GM12878 (cell line): ENCODE results near the gene KCNA2. TPM values are rescaled to one million over a fixed set of nuclear protein-coding genes. Genes with fewer than 3 reads are reported as not detected.

Source experiments
- ATAC-seq: fragments of 200-7000 bp; cut with Tn5 transposase; 3 replicates; pipeline ENCODE4 v1.9.1; 2020; ENCODE audit warnings: mild to moderate bottlenecking, moderate library complexity
- BruUV-seq: library from RNA; stranded (reverse); fragments of 400-500 nt; replicated peaks from 2 replicates; lab custom pipeline; 2021; lab: Mats Ljungman, UMichigan
- CTCF ChIA-PET: fragments of 300-600 bp; sonication (Branson Sonifier 250); formaldehyde crosslinking; extraction: SDS; loops from one replicate; lab custom pipeline; 2021; ENCODE audit warnings: inconsistent platforms; lab: Yijun Ruan, JAX
- POLR2A ChIA-PET: fragments of 350-600 bp; formaldehyde crosslinking; extraction: SDS; loops from one replicate; lab custom pipeline; 2021; ENCODE audit warnings: inconsistent platforms; lab: Charles Lee
- RAD21 ChIA-PET: fragments of 300-600 bp; sonication (Branson Sonifier 250); formaldehyde crosslinking; loops from one replicate; lab custom pipeline; 2023; ENCODE audit warnings: antibody characterized with exemption; ENCODE audit not compliant: unreplicated experiment; lab: Charles Lee
- SMC1A ChIA-PET: fragments of 300-600 bp; sonication (Branson Sonifier 250); formaldehyde crosslinking; loops from one replicate; lab custom pipeline; 2023; ENCODE audit not compliant: unreplicated experiment, uncharacterized antibody; lab: Charles Lee
- DNase-seq: peaks from one replicate; pipeline ENCODE4 v3.0.0-alpha.2; 2011; ENCODE audit warnings: low read depth, low spot score
- FAIRE-seq: peaks from 3 replicates; lab custom pipeline; 2011; peaks lifted over from hg19 to GRCh38; lab: Jason Lieb, UNC
- H2AFZ ChIP-seq: 2 replicates; pipeline ENCODE4 v1.6.0; 2011; ENCODE audit warnings: low read depth, low read length, control low read depth; ENCODE audit not compliant: control insufficient read depth
- H3K27ac ChIP-seq: 2 replicates; pipeline ENCODE4 v1.5.1; 2011; ENCODE audit warnings: control low read depth; ENCODE audit not compliant: control insufficient read depth, insufficient read depth
- H3K27me3 ChIP-seq, 2 experiments: replicated peaks in 1 of 2; 2 replicates each; pipeline versions ENCODE4 v1.6.0 to v1.6.1; 2011; ENCODE audit warnings: low read length in 1 of 2; ENCODE audit not compliant: control insufficient read depth in 2 of 2, insufficient read depth in 2 of 2
- H3K36me3 ChIP-seq, 2 experiments: 2 replicates each; pipeline ENCODE4 v1.5.1; 2011; ENCODE audit warnings: low read length in 1 of 2; ENCODE audit not compliant: control insufficient read depth in 2 of 2, insufficient read depth in 2 of 2
- H3K4me1 ChIP-seq: 2 replicates; pipeline ENCODE4 v1.6.1; 2011; ENCODE audit warnings: mild to moderate bottlenecking, low read length, moderate library complexity, mixed read lengths; ENCODE audit not compliant: control insufficient read depth, insufficient read depth
- H3K4me2 ChIP-seq: 2 replicates; pipeline ENCODE4 v1.6.0; 2011; ENCODE audit warnings: control low read depth; ENCODE audit not compliant: control insufficient read depth, insufficient read depth
- H3K4me3 ChIP-seq: fragments of 200-600 bp; sonication (generic); 2 replicates; pipeline ENCODE4 v1.5.1; 2016
- H3K79me2 ChIP-seq: 2 replicates; pipeline ENCODE4 v1.6.0; 2011; ENCODE audit warnings: low read length; ENCODE audit not compliant: control insufficient read depth, insufficient read depth
- H3K9ac ChIP-seq: 2 replicates; pipeline ENCODE4 v1.8.0; 2011; ENCODE audit warnings: low read length, control low read depth, mixed read lengths; ENCODE audit not compliant: control insufficient read depth, insufficient read depth
- H3K9me3 ChIP-seq: replicated peaks from 3 replicates; pipeline ENCODE4 v1.5.1; 2011; ENCODE audit warnings: mild to moderate bottlenecking, low read length; ENCODE audit not compliant: control insufficient read depth, insufficient read depth
- H4K20me1 ChIP-seq: 2 replicates; pipeline ENCODE4 v1.6.0; 2011; ENCODE audit not compliant: control insufficient read depth, insufficient read depth
- IKZF1 ChIP-seq: fragments of 450-650 bp; conservative IDR thresholded peaks from 2 replicates; pipeline ENCODE4 v1.6.1; 2017; ENCODE audit warnings: antibody characterized with exemption, mild to moderate bottlenecking
- NRF1 ChIP-seq: conservative IDR thresholded peaks from 2 replicates; pipeline ENCODE4 v1.6.1; 2011; ENCODE audit warnings: mild to moderate bottlenecking, low read depth, low read length, improper control_type of control experiment
- PAX5 ChIP-seq: IDR thresholded peaks from 2 replicates; pipeline ENCODE4 v1.6.1; 2011; ENCODE audit warnings: low read depth, low read length, borderline replicate concordance
- POLR2AphosphoS5 ChIP-seq: IDR thresholded peaks from 2 replicates; pipeline ENCODE4 v1.6.1; 2011; ENCODE audit warnings: mild to moderate bottlenecking, low read length, inconsistent platforms
- RELB ChIP-seq: fragments of 450-650 bp; IDR thresholded peaks from 2 replicates; pipeline ENCODE4 v1.6.1; 2017; ENCODE audit warnings: low read depth, mild to moderate bottlenecking, moderate library complexity
- TBL1XR1 ChIP-seq: IDR thresholded peaks from 2 replicates; pipeline ENCODE4 v1.6.1; 2012; ENCODE audit warnings: low read depth, low read length, improper control_type of control experiment
- WGBS: methylation state at CpG from one replicate; pipeline ENCODE4 v1.1.6; 2016; ENCODE audit warnings: low lambda C conversion rate; ENCODE audit not compliant: insufficient replicate concordance, insufficient coverage; ENCODE audit errors: missing lambda C conversion rate; 5-methylcytosine and 5-hydroxymethylcytosine counted together
- in situ Hi-C: fragments of 300-500 bp; cut with MboI; formaldehyde crosslinking; loops from 9 replicates; pipeline ENCODE4 v1.14.3; 2018; ENCODE audit warnings: mixed read lengths
- intact Hi-C: fragments of 100-400 bp; cut with micrococcal nuclease; formaldehyde crosslinking; loops from one replicate; pipeline ENCODE4 v1.14.2; 2022; ENCODE audit not compliant: unreplicated experiment
- polyA plus RNA-seq, 11 experiments: library from polyadenylated mRNA; depleted of rRNA in 4 of 11; unstranded in 6 of 11; stranded (reverse) in 5 of 11; fragments of >200 nt; fragmentation: Nextera tagmentation in 4 of 11; fragmentation: Illumina TruSeq in 1 of 11; extraction: Ambion mirVana in 4 of 11; extraction: Trizol in 1 of 11; gene quantifications; 1 replicate in 1 of 11; 2 replicates in 10 of 11; pipeline versions ENCODE4 v1.2.1 to v1.2.3, GENCODE V29; 2011 to 2016; ENCODE audit warnings: inconsistent platforms in 2 of 11, missing spikeins in 2 of 11, low read depth in 1 of 11
- total RNA-seq, 4 experiments: library from RNA; depleted of rRNA in 3 of 4; stranded (reverse); fragments of >200 nt in 3 of 4; fragmentation: Illumina TruSeq in 1 of 4; extraction: Trizol in 1 of 4; gene quantifications; 2 replicates each; pipeline versions ENCODE4 v1.2.1 to v1.2.3, GENCODE V29; 2013 to 2021

Gene KCNA2
- total and polyA plus RNA-seq, 10 of the 15 experiments (the other 5 are each of a cell fraction or from before 2014, with no cell fraction given): 0.02 to 0.56 (median 0.10) TPM; not detected in 2

GRCh38 chr1:110595353-110595710 lies 10.8 kb downstream of the KCNA2 start (continued):
- TF ChIP-seq TBL1XR1: no peak

GRCh38 chr1:110594456-110595352 lies 11.5 kb downstream of the KCNA2 start:
- H3K4me3 ChIP-seq: no peak overlapping the region
- in situ Hi-C loops: no loop called here
- POLR2A ChIA-PET: no interaction called here
- SMC1A ChIA-PET: interaction anchor here (0.7 to 2.0 kb wide), 7 partner anchors 9 to 189 kb away, joined by 3 to 10 read pairs (median 3); partner anchors contain the start of gene KCNA2
- ATAC-seq (peak; percentile 58), FAIRE-seq (no peak)
- no peaks in the 10 kb centered on the region; a peak in 1 of 4 replicates for H3K27me3 ChIP-seq
- BruUV-seq: no TSS peak
- CTCF ChIA-PET: interaction anchor here (0.9 to 1.8 kb wide), 6 partner anchors 10 to 391 kb away, joined by 3 to 7 read pairs (median 3); no protein-coding TSS in a partner anchor
- TF ChIP-seq NRF1 (no peak), PAX5 (peak; percentile 48; the same call in 1 of the 2 replicates), IKZF1 (peak; percentile 28; the same call in 1 of the 2 replicates), RELB (peak; percentile 32; the same call in 1 of the 2 replicates), POLR2AphosphoS5 (no peak)
- TF ChIP-seq, all 136 proteins: peak for 3
- Histone ChIP-seq H4K20me1 (no peaks in the 10 kb centered on the region), H3K79me2 (no peaks in the 10 kb centered on the region), H3K9me3 (no peaks in the 10 kb centered on the region), H3K27ac (no peak overlapping the region), H3K4me2 (no peak overlapping the region), H3K4me1 (peaks cover 10% of the 10 kb centered on the region), H3K9ac (no peak overlapping the region), H3K36me3 (no peaks in the 10 kb centered on the region), H2AFZ (peak overlapping the region; percentile 33; the same call in 1 of the 2 replicates)
- RAD21 ChIA-PET: interaction anchor here (1.0 to 1.2 kb wide), 2 partner anchors 15 to 171 kb away, joined by 4 read pairs; no protein-coding TSS in a partner anchor
- DNase-seq: no peak
- WGBS: 44% methylated on average over 7 of the region's 7 CpGs
- intact Hi-C loops: no loop called here
